GM21423 (cell line): ENCODE results near the gene SCLY.

Source experiments
- ATAC-seq: cut with Tn5 transposase; IDR thresholded peaks from one replicate; pipeline ENCODE4 v1.9.1; 2021; ENCODE audit warnings: mild to moderate bottlenecking, moderate library complexity; ENCODE audit not compliant: unreplicated experiment

Gene SCLY

GRCh38 chr2:238069021-238069709, 8.4 kb downstream of the SCLY start:
- ATAC-seq, result no peak

GRCh38 chr2:238069877-238070276, 9.1 kb downstream of the SCLY start:
- ATAC-seq, result no peak

GRCh38 chr2:238075397-238075796, 14.6 kb downstream of the SCLY start:
- no peak for ATAC-seq

GRCh38 chr2:238077292-238077691, 16.5 kb downstream of the SCLY start:
- no peak for ATAC-seq

- ATAC-seq, result no peak
Observed at GRCh38 chr2:238079874-238080327, 19.1 kb downstream of the SCLY start.

- no peak for ATAC-seq
Observed at GRCh38 chr2:238080518-238080917, 19.7 kb downstream of the SCLY start.

GRCh38 chr2:238081150-238081549, 20.3 kb downstream of the SCLY start:
- ATAC-seq, result no peak

- no peak for ATAC-seq
Observed at GRCh38 chr2:238081561-238081960, 20.8 kb downstream of the SCLY start.

- ATAC-seq, result no peak
Observed at GRCh38 chr2:238082151-238082550, 21.4 kb downstream of the SCLY start.

- no peak for ATAC-seq
Observed at GRCh38 chr2:238082827-238083226, 22.0 kb downstream of the SCLY start.

- no peak for ATAC-seq
Observed at GRCh38 chr2:238083919-238084318, 23.1 kb downstream of the SCLY start.

GRCh38 chr2:238084761-238085160, 24.0 kb downstream of the SCLY start:
- no peak for ATAC-seq

- ATAC-seq, result no peak
Observed at GRCh38 chr2:238085899-238086298, 25.1 kb downstream of the SCLY start.

- no peak for ATAC-seq
Observed at GRCh38 chr2:238087211-238087610, 26.4 kb downstream of the SCLY start.

- ATAC-seq, result no peak
Observed at GRCh38 chr2:238090887-238091286, 30.1 kb downstream of the SCLY start.

GRCh38 chr2:238091436-238092060, 30.7 kb downstream of the SCLY start:
- no peak for ATAC-seq

GRCh38 chr2:238092486-238093035, 31.8 kb downstream of the SCLY start:
- no peak for ATAC-seq

- no peak for ATAC-seq
Observed at GRCh38 chr2:238093181-238094140, 32.7 kb downstream of the SCLY start.

GRCh38 chr2:238094438-238095022, 33.7 kb downstream of the SCLY start:
- ATAC-seq, result no peak

GRCh38 chr2:238095143-238095542, 34.3 kb downstream of the SCLY start:
- ATAC-seq, result no peak
